A673 (cell line): ENCODE data around the gene SNX19. TPM values are rescaled to one million over a fixed set of nuclear protein-coding genes. Genes with fewer than 3 reads are reported as not detected.
A peak's percentile ranks its signal among the peaks of the same experiment; 100 is the strongest.

Source experiments
- BruUV-seq: library from RNA; stranded (reverse); fragments of 400-500 nt; replicated peaks from 2 replicates; lab custom pipeline; 2021; lab: Mats Ljungman, UMichigan
- CTCF ChIA-PET: fragments of 300-600 bp; sonication (Branson Sonifier 250); formaldehyde crosslinking; loops from one replicate; lab custom pipeline; 2022; ENCODE audit warnings: antibody characterized with exemption; lab: Charles Lee
- POLR2A ChIA-PET: fragments of 300-600 bp; sonication (Branson Sonifier 250); formaldehyde crosslinking; loops from one replicate; lab custom pipeline; 2022; ENCODE audit warnings: antibody characterized with exemption; ENCODE audit not compliant: low non-redundant PET; lab: Charles Lee
- DNase-seq: peaks from one replicate; pipeline ENCODE4 v3.0.0-alpha.2; 2015; ENCODE audit warnings: low spot score
- H3K27ac ChIP-seq: fragments of 200-600 bp; sonication (generic); 2 replicates; pipeline ENCODE4 v1.5.1; 2016; ENCODE audit warnings: mixed run types, low read depth, mild to moderate bottlenecking, mixed read lengths, antibody characterized with exemption, low read length; ENCODE audit not compliant: poor library complexity, severe bottlenecking
- H3K27me3 ChIP-seq: fragments of 200-600 bp; sonication (generic); replicated peaks from 2 replicates; pipeline ENCODE4 v1.6.1; 2017; ENCODE audit warnings: mixed run types, low read depth, mild to moderate bottlenecking, mixed read lengths, antibody characterized with exemption, low read length; ENCODE audit not compliant: insufficient read depth, poor library complexity
- H3K36me3 ChIP-seq: fragments of 200-600 bp; sonication (generic); 2 replicates; pipeline ENCODE4 v1.6.1; 2016; ENCODE audit warnings: mixed run types, mild to moderate bottlenecking, mixed read lengths, antibody characterized with exemption, low read length; ENCODE audit not compliant: insufficient read depth, poor library complexity, severe bottlenecking
- H3K4me1 ChIP-seq: fragments of 200-600 bp; sonication (generic); 2 replicates; pipeline ENCODE4 v1.6.1; 2017; ENCODE audit warnings: mixed run types, mild to moderate bottlenecking, mixed read lengths, antibody characterized with exemption, low read length; ENCODE audit not compliant: insufficient read depth, poor library complexity, severe bottlenecking
- H3K4me3 ChIP-seq: fragments of 200-600 bp; sonication (generic); 2 replicates; pipeline ENCODE4 v1.5.1; 2016; ENCODE audit warnings: low read depth, mixed run types, mild to moderate bottlenecking, mixed read lengths, low read length; ENCODE audit not compliant: poor library complexity, severe bottlenecking
- H3K9me3 ChIP-seq: fragments of 200-600 bp; sonication (generic); 2 replicates; pipeline ENCODE4 v1.6.1; 2016; ENCODE audit warnings: mixed run types, low read depth, mild to moderate bottlenecking, mixed read lengths, antibody characterized with exemption, low read length; ENCODE audit not compliant: poor library complexity, severe bottlenecking
- EZH2 ChIP-seq: fragments of 200-600 bp; sonication (generic); IDR thresholded peaks from 2 replicates; pipeline ENCODE4 v1.6.1; 2017; ENCODE audit warnings: borderline replicate concordance, low read depth, mild to moderate bottlenecking, mixed read lengths, antibody characterized with exemption, low read length; ENCODE audit not compliant: poor library complexity, severe bottlenecking
- intact Hi-C: fragments of 100-400 bp; cut with micrococcal nuclease; formaldehyde crosslinking; loops from one replicate; pipeline ENCODE4 v1.10.0; 2022; ENCODE audit not compliant: unreplicated experiment
- total RNA-seq: library from RNA; stranded (reverse); gene quantifications from 2 replicates; pipeline ENCODE4 v1.2.3, GENCODE V29; 2021
- TF ChIP-seq, protein P1 (sequence below): fragments of 300-800, 200-600 bp; sonication (generic); conservative IDR thresholded peaks from 2 replicates; pipeline ENCODE4 v1.5.1; 2017; ENCODE audit warnings: low read depth, mild to moderate bottlenecking, antibody characterized with exemption, low read length, moderate library complexity, mixed read lengths

SNX19 gene
- total RNA-seq, 1 experiment from 2014 or later, result 51.9 TPM

DNA sequence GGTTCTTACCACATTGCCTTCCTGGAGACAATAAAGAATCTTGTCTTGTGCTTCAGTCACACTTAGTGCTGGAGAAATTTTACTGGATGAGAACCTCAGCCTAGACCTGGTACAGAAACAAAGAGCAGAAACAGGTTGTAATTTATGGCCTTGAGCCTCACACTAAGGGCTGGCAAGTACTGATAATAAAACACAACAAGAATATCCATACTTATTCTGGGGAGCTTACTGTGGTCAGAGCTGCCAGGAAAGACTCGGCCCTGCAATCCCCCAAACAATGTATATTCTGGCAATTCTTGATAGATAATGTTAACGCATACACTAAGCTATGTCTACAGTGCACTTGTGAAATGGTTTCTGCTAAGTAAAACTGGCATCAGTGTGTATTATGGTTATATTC, 9.7 kb downstream of the SNX19 start:
- no peak for DNase-seq
- no peaks in the 10 kb centered on the region for H3K4me1 ChIP-seq
- H3K9me3 ChIP-seq, result no peaks in the 10 kb centered on the region
- intact Hi-C loops, result no loop called here
- ChIA-PET POLR2A (no interaction called here), CTCF (no interaction called here)
- H3K27me3 ChIP-seq, result no peaks in the 10 kb centered on the region
- BruUV-seq, result no TSS peak
- H3K36me3 ChIP-seq, result peaks cover 61% of the 10 kb centered on the region
- no peak overlapping the region for H3K4me3 ChIP-seq
- TF ChIP-seq, protein P1, sequence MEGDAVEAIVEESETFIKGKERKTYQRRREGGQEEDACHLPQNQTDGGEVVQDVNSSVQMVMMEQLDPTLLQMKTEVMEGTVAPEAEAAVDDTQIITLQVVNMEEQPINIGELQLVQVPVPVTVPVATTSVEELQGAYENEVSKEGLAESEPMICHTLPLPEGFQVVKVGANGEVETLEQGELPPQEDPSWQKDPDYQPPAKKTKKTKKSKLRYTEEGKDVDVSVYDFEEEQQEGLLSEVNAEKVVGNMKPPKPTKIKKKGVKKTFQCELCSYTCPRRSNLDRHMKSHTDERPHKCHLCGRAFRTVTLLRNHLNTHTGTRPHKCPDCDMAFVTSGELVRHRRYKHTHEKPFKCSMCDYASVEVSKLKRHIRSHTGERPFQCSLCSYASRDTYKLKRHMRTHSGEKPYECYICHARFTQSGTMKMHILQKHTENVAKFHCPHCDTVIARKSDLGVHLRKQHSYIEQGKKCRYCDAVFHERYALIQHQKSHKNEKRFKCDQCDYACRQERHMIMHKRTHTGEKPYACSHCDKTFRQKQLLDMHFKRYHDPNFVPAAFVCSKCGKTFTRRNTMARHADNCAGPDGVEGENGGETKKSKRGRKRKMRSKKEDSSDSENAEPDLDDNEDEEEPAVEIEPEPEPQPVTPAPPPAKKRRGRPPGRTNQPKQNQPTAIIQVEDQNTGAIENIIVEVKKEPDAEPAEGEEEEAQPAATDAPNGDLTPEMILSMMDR, result no peak
- TF ChIP-seq EZH2, result no peak
- H3K27ac ChIP-seq, result no peak overlapping the region

DNA sequence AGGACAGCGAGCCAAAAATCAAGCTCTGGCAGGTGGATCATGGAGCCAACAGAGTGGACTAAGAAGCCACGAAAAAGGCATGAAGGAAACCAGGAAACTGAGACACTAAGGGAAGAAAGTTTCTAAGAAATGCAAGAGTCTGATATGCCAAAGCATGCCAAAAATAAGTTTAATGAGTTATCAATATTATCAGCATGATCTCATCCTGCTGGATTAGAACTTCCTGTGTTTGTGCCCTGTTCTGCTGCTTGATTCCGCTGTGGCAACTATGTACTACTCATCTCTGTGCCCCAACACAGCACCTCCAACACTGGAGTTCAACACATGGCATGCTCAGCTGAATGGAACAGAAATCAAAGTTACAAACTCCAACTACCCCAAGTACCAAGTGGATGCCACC, 10.8 kb downstream of the SNX19 start:
- ChIA-PET POLR2A (no interaction called here), CTCF (interaction anchor here (3.1 kb wide), 1 partner anchor 11 kb away, joined by 12 read pairs; the partner anchor contains the start of gene SNX19)
- intact Hi-C loops, result no loop called here
- no peak for DNase-seq
- no peaks in the 10 kb centered on the region for H3K9me3 ChIP-seq
- H3K27ac ChIP-seq, result no peak overlapping the region
- peaks cover 69% of the 10 kb centered on the region for H3K36me3 ChIP-seq
- no peaks in the 10 kb centered on the region for H3K27me3 ChIP-seq
- H3K4me3 ChIP-seq, result no peak overlapping the region
- BruUV-seq, result no TSS peak
- H3K4me1 ChIP-seq, result no peaks in the 10 kb centered on the region
- TF ChIP-seq EZH2, result no peak
- TF ChIP-seq, protein P1, result no peak

DNA sequence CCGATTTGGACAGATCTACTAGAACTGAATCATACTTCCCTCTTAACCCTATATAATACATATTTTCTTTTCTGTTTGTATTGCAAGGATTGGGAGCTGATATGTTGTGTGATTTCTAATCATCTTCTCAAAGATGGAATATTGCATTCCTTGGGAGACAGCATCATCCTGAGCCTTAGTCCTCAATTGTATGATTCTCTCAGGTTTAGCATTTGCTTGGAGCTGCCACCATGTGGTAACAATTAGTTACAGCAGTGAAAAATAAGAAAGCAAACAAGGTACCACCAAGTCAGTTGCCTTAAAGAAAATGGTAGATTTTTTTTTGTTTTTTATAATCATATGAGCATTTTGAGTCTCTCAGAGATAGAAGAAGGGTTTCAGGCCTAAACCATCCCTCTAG, 11.9 kb downstream of the SNX19 start:
- intact Hi-C loops, result no loop called here
- no peaks in the 10 kb centered on the region for H3K9me3 ChIP-seq
- H3K4me1 ChIP-seq, result no peaks in the 10 kb centered on the region
- H3K4me3 ChIP-seq, result no peak overlapping the region
- ChIA-PET POLR2A (no interaction called here), CTCF (interaction anchor here (0.7 to 3.1 kb wide), 3 partner anchors 12 to 498 kb away, joined by 3 to 12 read pairs (median 7); partner anchors contain the start of gene SNX19)
- DNase-seq, result peak; percentile 22
- H3K27me3 ChIP-seq, result no peaks in the 10 kb centered on the region
- peaks cover 78% of the 10 kb centered on the region for H3K36me3 ChIP-seq
- TF ChIP-seq, protein P1, result peak; percentile 58
- TF ChIP-seq EZH2, result no peak
- H3K27ac ChIP-seq, result no peak overlapping the region
- BruUV-seq, result no TSS peak
